Panc1 (cell line): ENCODE results near the gene PTPRZ1. TPM values are rescaled to one million over a fixed set of nuclear protein-coding genes. Genes with fewer than 3 reads are reported as not detected.

Experiments used
- ATAC-seq: fragments of 200-7000 bp; cut with Tn5 transposase; 2 replicates; pipeline ENCODE4 v1.9.1; 2020; ENCODE audit warnings: mild to moderate bottlenecking, moderate library complexity
- BruUV-seq: library from RNA; stranded (reverse); fragments of 400-500 nt; replicated peaks from 2 replicates; lab custom pipeline; 2021; lab: Mats Ljungman, UMichigan
- CTCF ChIA-PET: fragments of 300-600 bp; sonication (Branson Sonifier 250); formaldehyde crosslinking; loops from one replicate; lab custom pipeline; 2022; ENCODE audit warnings: antibody characterized with exemption; lab: Charles Lee
- POLR2A ChIA-PET: fragments of 300-600 bp; sonication (Branson Sonifier 250); formaldehyde crosslinking; loops from one replicate; lab custom pipeline; 2022; ENCODE audit warnings: antibody characterized with exemption; lab: Charles Lee
- DNase-seq: peaks from one replicate; pipeline ENCODE4 v3.0.0-alpha.2; 2010; ENCODE audit warnings: low read depth, low spot score
- H3K27ac ChIP-seq: 2 replicates; pipeline ENCODE4 v1.5.1; 2011; ENCODE audit warnings: mild to moderate bottlenecking, low read length, inconsistent platforms
- H3K27me3 ChIP-seq: fragments of 200-500 bp; sonication (Bioruptor generic); 2 replicates; pipeline ENCODE4 v1.6.0; 2014; ENCODE audit warnings: low read length, inconsistent platforms; ENCODE audit not compliant: control insufficient read depth, insufficient read depth
- H3K36me3 ChIP-seq: fragments of 200-500 bp; sonication (Bioruptor generic); 2 replicates; pipeline ENCODE4 v1.5.1; 2014; ENCODE audit warnings: inconsistent platforms, mild to moderate bottlenecking, low read length, moderate library complexity; ENCODE audit not compliant: control insufficient read depth, insufficient read depth
- H3K4me1 ChIP-seq: 2 replicates; pipeline ENCODE4 v1.5.1; 2011; ENCODE audit warnings: inconsistent platforms, mild to moderate bottlenecking, low read length, moderate library complexity; ENCODE audit not compliant: control insufficient read depth, insufficient read depth
- H3K4me3 ChIP-seq, 2 experiments: 2 replicates each; pipeline ENCODE4 v1.5.1; 2011 to 2012; ENCODE audit warnings: low read depth in 2 of 2, low read length in 2 of 2, mild to moderate bottlenecking in 2 of 2, inconsistent platforms in 1 of 2, moderate library complexity in 1 of 2
- H3K9me3 ChIP-seq: fragments of 200-500 bp; sonication (Bioruptor generic); 2 replicates; pipeline ENCODE4 v1.5.1; 2014; ENCODE audit warnings: low read depth, mild to moderate bottlenecking, inconsistent platforms, low read length, moderate library complexity; ENCODE audit not compliant: control insufficient read depth, insufficient read depth
- CTCF ChIP-seq: fragments of 450-650 bp; IDR thresholded peaks from 2 replicates; pipeline ENCODE4 v1.5.1; 2017; ENCODE audit warnings: mild to moderate bottlenecking
- POLR2AphosphoS5 ChIP-seq: IDR thresholded peaks from 2 replicates; pipeline ENCODE4 v1.6.1; 2012; ENCODE audit warnings: mild to moderate bottlenecking, low read depth, low read length, moderate library complexity
- SIN3A ChIP-seq: IDR thresholded peaks from 2 replicates; pipeline ENCODE4 v1.6.1; 2012; ENCODE audit warnings: low read depth, mild to moderate bottlenecking, low read length, moderate library complexity, borderline replicate concordance; ENCODE audit not compliant: insufficient read depth
- TCF7L2 ChIP-seq: IDR thresholded peaks from 2 replicates; pipeline ENCODE4 v1.6.1; 2011; ENCODE audit warnings: mild to moderate bottlenecking, low read depth, low read length, inconsistent platforms
- in situ Hi-C: cut with HindIII; loops from 2 replicates; pipeline ENCODE4 v1.10.0; 2016; ENCODE audit warnings: low sequenced_read_pairs, low pct_unique_long_range_greater_than_20kb
- intact Hi-C: fragments of 100-400 bp; cut with micrococcal nuclease; formaldehyde crosslinking; loops from one replicate; pipeline ENCODE4 v1.10.0; 2022; ENCODE audit not compliant: unreplicated experiment
- total RNA-seq: library from RNA; stranded (reverse); gene quantifications from one replicate; pipeline ENCODE4 v1.2.1, GENCODE V29; 2021; ENCODE audit not compliant: unreplicated experiment
- TF ChIP-seq, protein P1 (sequence below), 2 experiments: IDR thresholded peaks; 2 replicates each; pipeline ENCODE4 v1.6.1; 2011 to 2012; ENCODE audit warnings: low read depth in 2 of 2, control low read depth in 1 of 2, low read length in 1 of 2, mild to moderate bottlenecking in 1 of 2, moderate library complexity in 1 of 2; ENCODE audit not compliant: insufficient read depth in 1 of 2

Gene PTPRZ1
- total RNA-seq, 1 experiment from 2014 or later, result 0.05 TPM

DNA sequence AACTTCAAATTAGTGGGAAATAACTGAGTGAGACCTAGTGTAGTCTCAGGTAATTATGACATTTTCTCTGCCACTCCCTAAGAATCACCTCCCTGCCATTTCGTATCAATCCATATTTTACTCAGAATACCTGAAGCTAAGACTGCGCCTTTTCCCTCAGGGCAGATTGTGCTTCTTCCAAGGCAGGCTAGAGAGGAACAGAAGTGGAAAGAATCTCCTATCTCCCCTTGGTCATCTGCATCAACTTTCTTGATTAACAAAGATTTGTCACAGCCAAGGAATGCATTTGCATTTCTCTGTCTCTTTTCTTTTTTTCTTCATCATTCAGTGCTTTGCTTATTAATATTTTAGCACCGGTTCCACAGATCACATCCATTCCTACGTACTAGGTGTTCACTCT lies 119.1 kb downstream of the PTPRZ1 start:
- Histone ChIP-seq H3K27ac (no peak overlapping the region), H3K4me1 (no peaks in the 10 kb centered on the region), H3K4me3 (no peak overlapping the region), H3K36me3 (no peaks in the 10 kb centered on the region), H3K27me3 (no peaks in the 10 kb centered on the region; the same call in 1 of the 2 replicates), H3K9me3 (no peaks in the 10 kb centered on the region)
- no TSS peak for BruUV-seq
- TF ChIP-seq POLR2AphosphoS5 (no peak), SIN3A (no peak), TCF7L2 (no peak), CTCF (no peak)
- TF ChIP-seq, protein P1, sequence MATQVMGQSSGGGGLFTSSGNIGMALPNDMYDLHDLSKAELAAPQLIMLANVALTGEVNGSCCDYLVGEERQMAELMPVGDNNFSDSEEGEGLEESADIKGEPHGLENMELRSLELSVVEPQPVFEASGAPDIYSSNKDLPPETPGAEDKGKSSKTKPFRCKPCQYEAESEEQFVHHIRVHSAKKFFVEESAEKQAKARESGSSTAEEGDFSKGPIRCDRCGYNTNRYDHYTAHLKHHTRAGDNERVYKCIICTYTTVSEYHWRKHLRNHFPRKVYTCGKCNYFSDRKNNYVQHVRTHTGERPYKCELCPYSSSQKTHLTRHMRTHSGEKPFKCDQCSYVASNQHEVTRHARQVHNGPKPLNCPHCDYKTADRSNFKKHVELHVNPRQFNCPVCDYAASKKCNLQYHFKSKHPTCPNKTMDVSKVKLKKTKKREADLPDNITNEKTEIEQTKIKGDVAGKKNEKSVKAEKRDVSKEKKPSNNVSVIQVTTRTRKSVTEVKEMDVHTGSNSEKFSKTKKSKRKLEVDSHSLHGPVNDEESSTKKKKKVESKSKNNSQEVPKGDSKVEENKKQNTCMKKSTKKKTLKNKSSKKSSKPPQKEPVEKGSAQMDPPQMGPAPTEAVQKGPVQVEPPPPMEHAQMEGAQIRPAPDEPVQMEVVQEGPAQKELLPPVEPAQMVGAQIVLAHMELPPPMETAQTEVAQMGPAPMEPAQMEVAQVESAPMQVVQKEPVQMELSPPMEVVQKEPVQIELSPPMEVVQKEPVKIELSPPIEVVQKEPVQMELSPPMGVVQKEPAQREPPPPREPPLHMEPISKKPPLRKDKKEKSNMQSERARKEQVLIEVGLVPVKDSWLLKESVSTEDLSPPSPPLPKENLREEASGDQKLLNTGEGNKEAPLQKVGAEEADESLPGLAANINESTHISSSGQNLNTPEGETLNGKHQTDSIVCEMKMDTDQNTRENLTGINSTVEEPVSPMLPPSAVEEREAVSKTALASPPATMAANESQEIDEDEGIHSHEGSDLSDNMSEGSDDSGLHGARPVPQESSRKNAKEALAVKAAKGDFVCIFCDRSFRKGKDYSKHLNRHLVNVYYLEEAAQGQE (IDR thresholded peaks at IDR 0.05; ENCODE audit: insufficient read depth in 1 of 2, low read depth in 2 of 2, low read length in 1 of 2), result no peak
- ChIA-PET POLR2A (no interaction called here), CTCF (no interaction called here)
- ATAC-seq (no peak), DNase-seq (no peak)
- intact Hi-C loops (loop anchor here (5.0 kb wide), 1 partner anchor 625 kb away; no protein-coding TSS in a partner anchor), in situ Hi-C loops (no loop called here)

GRCh38 chr7:121994625-121995410 lies 121.9 kb downstream of the PTPRZ1 start:
- CTCF ChIA-PET, result interaction anchor here (0.6 to 1.3 kb wide), 10 partner anchors 14 to 628 kb away, joined by 3 to 13 read pairs (median 4); partner anchors contain the start of gene FAM3C
- no TSS peak for BruUV-seq
- Histone ChIP-seq H3K27me3 (no peaks in the 10 kb centered on the region; the same call in 1 of the 2 replicates), H3K36me3 (no peaks in the 10 kb centered on the region), H3K4me1 (no peaks in the 10 kb centered on the region), H3K27ac (no peak overlapping the region), H3K4me3 (no peak overlapping the region), H3K9me3 (no peaks in the 10 kb centered on the region)
- ATAC-seq, result peak; percentile 89
- intact Hi-C loops (loop anchor here (2.0 to 5.0 kb wide), 4 partner anchors 242 to 868 kb away; no protein-coding TSS in a partner anchor), in situ Hi-C loops (no loop called here)
- TF ChIP-seq, protein P1 (IDR thresholded peaks at IDR 0.05; ENCODE audit: insufficient read depth in 1 of 2, low read depth in 2 of 2, low read length in 1 of 2), result no peak
- TF ChIP-seq CTCF (peak; percentile 79), SIN3A (no peak), TCF7L2 (no peak)
- DNase-seq, result peak; percentile 64
- POLR2A ChIA-PET, result no interaction called here
